Gastrocnemius medialis (tissue), 4 donors: ENCODE results near the gene CELF4. TPM values are rescaled to one million over a fixed set of nuclear protein-coding genes. Genes with fewer than 3 reads are reported as not detected.

ENCODE experiments used
- ATAC-seq, 2 donors: fragments of 150-250 bp; one replicate each; pipeline ENCODE4 v1.9.1; 2016
- DNase-seq, 2 donors: peaks; one replicate each; pipeline ENCODE4 v3.0.0-alpha.2; 2019
- H3K27ac ChIP-seq, 4 donors: fragments of 200-600 bp; sonication (generic); 1 replicate in 1 of 4; 2 replicates in 3 of 4; pipeline ENCODE4 v1.5.1; 2016 to 2018; ENCODE audit warnings: mild to moderate bottlenecking in 2 of 4, moderate library complexity in 1 of 4
- H3K27me3 ChIP-seq, 3 donors: fragments of 200-600 bp; sonication (generic) in 2 of 3; 1 replicate in 1 of 3; 2 replicates in 2 of 3; pipeline versions ENCODE4 v1.5.1 to v1.6.0; 2016 to 2019; ENCODE audit warnings: mild to moderate bottlenecking in 1 of 3, moderate library complexity in 1 of 3
- H3K36me3 ChIP-seq, 2 donors: fragments of 200-600 bp; sonication (generic) in 1 of 2; one replicate each; pipeline ENCODE4 v1.5.1; 2017 to 2018
- H3K4me1 ChIP-seq, 2 donors: fragments of 200-600 bp; sonication (generic) in 1 of 2; one replicate each; pipeline ENCODE4 v1.5.1; 2016 to 2017; ENCODE audit warnings: mild to moderate bottlenecking in 2 of 2
- H3K4me3 ChIP-seq, 4 donors: fragments of 200-600 bp; sonication (generic) in 3 of 4; 1 replicate in 1 of 4; 2 replicates in 3 of 4; pipeline ENCODE4 v1.5.1; 2016 to 2019; ENCODE audit warnings: mild to moderate bottlenecking in 2 of 4
- H3K9me3 ChIP-seq, 3 donors: fragments of 200-600 bp; sonication (generic) in 2 of 3; 1 replicate in 1 of 3; 2 replicates in 2 of 3; pipeline ENCODE4 v1.5.1; 2016 to 2019
- CTCF ChIP-seq, 5 experiments: fragments of 450-650 bp in 3 of 5; fragments of 200-600 bp in 2 of 5; sonication (generic) in 2 of 5; IDR thresholded peaks in 4 of 5; conservative IDR thresholded peaks in 1 of 5; 1 replicate in 4 of 5; 2 replicates in 1 of 5; pipeline ENCODE4 v1.5.1; 2016 to 2019; ENCODE audit warnings: antibody characterized with exemption in 5 of 5, mild to moderate bottlenecking in 3 of 5, moderate library complexity in 3 of 5
- POLR2A ChIP-seq, 2 donors: fragments of 450-650 bp; IDR thresholded peaks; one replicate each; pipeline ENCODE4 v1.6.1; 2017; ENCODE audit warnings: antibody characterized with exemption in 2 of 2, mild to moderate bottlenecking in 2 of 2, moderate library complexity in 2 of 2
- in situ Hi-C, 4 donors: fragments of 200-750 bp; cut with MboI; loops; one replicate each; pipeline versions ENCODE4 v1.15.0 to v1.8.0; 2017; ENCODE audit warnings: low sequenced_read_pairs in 4 of 4
- intact Hi-C: fragments of 100-400 bp; cut with DNase I; formaldehyde crosslinking; loops from one replicate; pipeline ENCODE4 v1.15.1; 2023; ENCODE audit warnings: low total_unique reads
- total RNA-seq, 4 donors: library from RNA; depleted of rRNA; stranded (reverse); fragments of >200 nt; gene quantifications; one replicate each; pipeline versions ENCODE4 v1.1.0 to v1.2.3, GENCODE V29; 2016

The CELF4 gene
- total RNA-seq, 4 donors from 2014 or later = not detected

GRCh38 chr18:37422596-37422995, 143.0 kb downstream of the CELF4 start:
- Histone ChIP-seq H3K4me1 (no peaks in the 10 kb centered on the region), H3K27me3 (no peaks in the 10 kb centered on the region), H3K36me3 (no peaks in the 10 kb centered on the region), H3K27ac (no peak overlapping the region), H3K9me3 (no peaks in the 10 kb centered on the region), H3K4me3 (no peak overlapping the region)
- in situ Hi-C loops = no loop called here
- ATAC-seq (no peak), DNase-seq (no peak)
- no peak for TF ChIP-seq CTCF (IDR thresholded peaks at IDR 0.05 in 4 of 5, conservative IDR thresholded peaks at IDR 0.05 in 1 of 5)
- no peak for TF ChIP-seq POLR2A (IDR thresholded peaks at IDR 0.05)
- intact Hi-C loops = no loop called here

DNA sequence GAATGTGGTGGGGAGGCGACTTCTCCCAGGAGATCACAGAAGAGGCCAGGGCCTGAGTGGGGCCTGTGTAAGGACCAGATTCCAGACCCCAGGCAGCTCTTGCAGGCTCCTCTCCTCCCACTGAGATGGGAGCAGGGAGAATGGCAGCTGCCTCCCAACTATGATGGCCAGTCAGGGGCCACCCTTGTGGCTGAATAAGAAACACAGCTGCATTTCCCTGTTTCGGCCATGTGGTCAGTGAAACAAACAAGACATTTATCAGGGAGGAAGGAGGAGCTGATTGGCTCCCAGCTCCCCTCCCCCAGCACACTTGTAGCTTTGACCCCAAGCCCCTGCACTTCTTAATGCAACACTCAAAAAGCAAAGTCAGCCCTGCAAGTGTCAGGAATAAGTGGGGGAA, 143.5 kb downstream of the CELF4 start:
- no peaks in the 10 kb centered on the region for H3K27me3 ChIP-seq
- intact Hi-C loops = no loop called here
- no peaks in the 10 kb centered on the region for H3K9me3 ChIP-seq
- no peak for DNase-seq
- no peaks in the 10 kb centered on the region for H3K4me1 ChIP-seq
- no peak overlapping the region for H3K27ac ChIP-seq
- in situ Hi-C loops = no loop called here
- TF ChIP-seq POLR2A (IDR thresholded peaks at IDR 0.05) (no peak), CTCF (IDR thresholded peaks at IDR 0.05 in 4 of 5, conservative IDR thresholded peaks at IDR 0.05 in 1 of 5) (no peak)
- H3K36me3 ChIP-seq = no peaks in the 10 kb centered on the region
- no peak overlapping the region for H3K4me3 ChIP-seq
- ATAC-seq = no peak

GRCh38 chr18:37421341-37422077, 144.1 kb downstream of the CELF4 start:
- no peak for TF ChIP-seq POLR2A (IDR thresholded peaks at IDR 0.05)
- TF ChIP-seq CTCF (IDR thresholded peaks at IDR 0.05 in 4 of 5, conservative IDR thresholded peaks at IDR 0.05 in 1 of 5) = no peak
- no peak overlapping the region for H3K27ac ChIP-seq
- no peaks in the 10 kb centered on the region for H3K9me3 ChIP-seq
- H3K4me3 ChIP-seq = no peak overlapping the region
- intact Hi-C loops (no loop called here), in situ Hi-C loops (no loop called here)
- no peak for ATAC-seq
- H3K27me3 ChIP-seq = no peaks in the 10 kb centered on the region
- no peaks in the 10 kb centered on the region for H3K4me1 ChIP-seq
- no peak for DNase-seq
- no peaks in the 10 kb centered on the region for H3K36me3 ChIP-seq

- Histone ChIP-seq H3K4me3 (no peak overlapping the region), H3K36me3 (no peaks in the 10 kb centered on the region), H3K27ac (no peak overlapping the region), H3K9me3 (no peaks in the 10 kb centered on the region), H3K27me3 (no peaks in the 10 kb centered on the region), H3K4me1 (no peaks in the 10 kb centered on the region)
- in situ Hi-C loops (no loop called here), intact Hi-C loops (no loop called here)
- TF ChIP-seq POLR2A (IDR thresholded peaks at IDR 0.05) = no peak
- TF ChIP-seq CTCF (IDR thresholded peaks at IDR 0.05 in 4 of 5, conservative IDR thresholded peaks at IDR 0.05 in 1 of 5) = no peak
- DNase-seq = no peak
- ATAC-seq = no peak
These were observed 145.2 kb downstream of the CELF4 start for GRCh38 chr18:37420315-37420880.
